ENCODE results near the gene RENBP. TPM values are rescaled to one million over a fixed set of nuclear protein-coding genes. Genes with fewer than 3 reads are reported as not detected.

The RENBP gene
- total RNA-seq, 1 donor from 2014 or later, result 11.4 TPM

DNA sequence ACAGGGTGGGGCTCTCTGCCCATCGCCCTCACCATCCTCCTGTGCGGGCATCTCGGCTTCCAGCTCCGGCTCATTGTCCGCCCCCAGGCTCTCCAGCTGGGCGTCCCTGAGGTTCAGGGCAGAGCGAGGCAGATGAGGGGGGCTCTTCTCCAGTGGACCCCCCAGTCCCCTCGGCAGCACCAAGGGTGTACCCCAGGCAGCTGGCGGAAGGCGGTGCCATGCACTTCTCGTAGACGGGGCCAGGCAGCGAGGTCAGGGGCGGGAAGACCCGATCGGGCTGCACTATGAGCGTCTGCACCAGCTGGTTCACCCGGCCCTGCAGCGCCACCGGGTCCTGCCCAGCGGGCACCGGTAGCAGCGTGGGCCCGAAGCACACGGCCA is 34.5 kb downstream of the RENBP start:
- Mint-ChIP-seq H3K36me3 (ENCODE audit: low read depth) (peaks cover 10% of the 10 kb centered on the region), H3K27ac (no peak overlapping the region), H3K4me3 (ENCODE audit: low read depth) (no peak overlapping the region), H3K4me1 (ENCODE audit: low read depth) (no peaks in the 10 kb centered on the region), H3K9me3 (no peaks in the 10 kb centered on the region), H3K27me3 (ENCODE audit: low read depth) (no peaks in the 10 kb centered on the region)
- no peak for DNase-seq (ENCODE audit: low spot score)
- intact Hi-C loops (cut with micrococcal nuclease), result no loop called here

DNA sequence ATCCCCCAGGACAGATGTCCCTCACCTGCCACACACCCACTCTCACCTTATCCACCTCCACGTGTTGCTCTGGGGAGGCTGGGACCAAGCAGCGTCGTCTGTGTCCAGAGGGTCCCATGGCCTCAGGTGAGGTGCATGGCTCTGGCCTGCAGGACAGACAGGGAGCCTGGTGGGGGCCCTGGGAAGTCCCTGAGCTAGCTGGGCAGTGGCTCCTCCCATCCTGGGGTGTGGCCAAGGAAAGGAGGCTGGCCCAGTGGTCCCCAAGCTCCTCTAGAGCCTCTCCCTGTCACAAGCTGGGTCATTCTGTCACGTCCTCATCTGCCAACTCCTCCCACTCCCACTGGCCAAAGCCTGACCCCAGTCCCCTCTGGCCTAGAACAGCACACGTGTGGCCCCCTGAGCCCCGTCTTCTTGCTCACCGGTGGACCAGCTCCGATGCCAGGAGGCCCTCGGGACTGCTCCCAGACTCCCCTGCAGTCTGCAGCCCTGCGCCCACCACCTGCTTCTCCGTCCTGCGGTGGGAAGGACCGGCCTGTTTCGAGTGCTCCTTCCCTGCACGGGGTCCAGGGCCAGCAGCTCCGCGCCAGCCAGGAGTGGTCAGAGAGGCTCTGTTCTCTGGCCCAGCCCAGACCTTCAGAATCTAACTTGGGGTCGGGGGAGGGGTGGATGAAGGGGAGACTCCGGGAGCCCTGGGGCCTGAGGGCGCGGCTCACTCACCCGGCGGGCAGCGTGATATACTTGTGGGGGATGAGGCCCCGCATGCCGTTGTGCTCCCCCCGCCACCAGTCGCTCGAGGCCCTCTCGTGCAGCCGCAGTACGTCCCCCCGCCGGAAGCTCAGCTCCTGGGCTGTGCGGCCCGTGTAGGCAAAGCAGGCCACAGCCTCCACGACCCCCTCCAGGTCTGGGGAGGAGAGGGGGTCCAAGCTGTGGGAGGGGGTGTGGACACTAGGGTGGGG is 35.1 kb downstream of the RENBP start:
- Mint-ChIP-seq H3K36me3 (ENCODE audit: low read depth) (peaks cover 10% of the 10 kb centered on the region), H3K9me3 (no peaks in the 10 kb centered on the region), H3K27me3 (ENCODE audit: low read depth) (no peaks in the 10 kb centered on the region), H3K4me1 (ENCODE audit: low read depth) (no peaks in the 10 kb centered on the region), H3K27ac (no peak overlapping the region), H3K4me3 (ENCODE audit: low read depth) (no peak overlapping the region)
- no peak for DNase-seq (ENCODE audit: low spot score)
- intact Hi-C loops (cut with micrococcal nuclease), result no loop called here

DNA sequence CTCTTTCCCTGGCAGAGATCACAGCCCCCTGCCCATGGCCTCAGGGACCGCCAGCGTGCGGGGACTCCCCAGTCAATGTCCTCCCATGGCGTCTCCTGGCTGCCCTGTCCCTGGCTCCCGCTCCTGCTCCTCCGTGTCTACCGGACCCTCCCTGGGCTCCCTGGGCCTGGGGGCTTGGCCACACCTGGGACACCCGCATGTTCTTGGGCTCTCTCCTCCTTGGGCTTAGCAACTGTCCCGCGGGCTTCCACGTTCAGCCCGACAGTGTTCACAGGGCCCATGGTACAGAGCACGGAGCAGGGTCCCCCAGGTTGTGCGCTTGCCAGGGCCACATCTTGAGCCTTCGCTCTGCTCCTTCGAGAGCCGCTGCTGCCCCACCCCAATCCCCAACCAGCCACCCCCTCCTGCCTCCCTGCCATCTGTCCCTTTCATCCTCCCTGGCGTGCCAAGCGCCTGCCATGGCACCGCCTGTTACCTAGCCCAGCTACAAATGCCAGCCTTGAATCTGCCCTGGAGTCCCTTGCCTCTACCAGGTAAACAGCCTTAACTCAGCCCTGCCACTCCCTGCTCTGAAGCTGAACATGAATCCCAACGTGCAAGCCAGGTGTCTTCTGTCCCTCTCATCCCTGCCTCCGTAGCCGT is 36.1 kb downstream of the RENBP start:
- Mint-ChIP-seq H3K4me1 (ENCODE audit: low read depth) (peaks cover 6% of the 10 kb centered on the region), H3K9me3 (no peaks in the 10 kb centered on the region), H3K27ac (no peak overlapping the region), H3K4me3 (ENCODE audit: low read depth) (no peak overlapping the region), H3K27me3 (ENCODE audit: low read depth) (no peaks in the 10 kb centered on the region), H3K36me3 (ENCODE audit: low read depth) (peaks cover 10% of the 10 kb centered on the region)
- DNase-seq (ENCODE audit: low spot score), result no peak
- intact Hi-C loops (cut with micrococcal nuclease), result no loop called here

DNA sequence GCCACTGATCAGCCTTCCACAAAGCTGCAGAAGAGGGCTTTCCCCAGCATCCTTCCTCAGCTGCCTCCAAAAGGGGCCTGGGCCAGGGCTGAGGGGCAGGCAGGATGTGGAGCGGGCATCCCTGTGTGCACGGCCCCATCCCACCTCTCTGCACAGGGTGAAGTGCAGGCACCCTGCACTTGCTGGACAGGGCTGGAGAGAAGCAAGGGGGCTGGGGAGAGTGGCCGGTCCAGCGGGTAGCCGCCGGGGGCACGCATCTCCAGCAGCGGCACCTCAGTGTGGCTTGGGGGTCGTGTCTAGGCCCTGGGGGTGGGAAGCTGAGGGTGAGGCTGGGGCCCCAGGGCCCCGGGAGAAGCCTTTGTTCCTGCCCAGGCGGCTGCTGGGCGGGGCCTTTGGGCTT is 37.0 kb downstream of the RENBP start:
- Mint-ChIP-seq H3K4me3 (ENCODE audit: low read depth) (no peak overlapping the region), H3K4me1 (ENCODE audit: low read depth) (peaks cover 10% of the 10 kb centered on the region), H3K27ac (no peak overlapping the region)

DNA sequence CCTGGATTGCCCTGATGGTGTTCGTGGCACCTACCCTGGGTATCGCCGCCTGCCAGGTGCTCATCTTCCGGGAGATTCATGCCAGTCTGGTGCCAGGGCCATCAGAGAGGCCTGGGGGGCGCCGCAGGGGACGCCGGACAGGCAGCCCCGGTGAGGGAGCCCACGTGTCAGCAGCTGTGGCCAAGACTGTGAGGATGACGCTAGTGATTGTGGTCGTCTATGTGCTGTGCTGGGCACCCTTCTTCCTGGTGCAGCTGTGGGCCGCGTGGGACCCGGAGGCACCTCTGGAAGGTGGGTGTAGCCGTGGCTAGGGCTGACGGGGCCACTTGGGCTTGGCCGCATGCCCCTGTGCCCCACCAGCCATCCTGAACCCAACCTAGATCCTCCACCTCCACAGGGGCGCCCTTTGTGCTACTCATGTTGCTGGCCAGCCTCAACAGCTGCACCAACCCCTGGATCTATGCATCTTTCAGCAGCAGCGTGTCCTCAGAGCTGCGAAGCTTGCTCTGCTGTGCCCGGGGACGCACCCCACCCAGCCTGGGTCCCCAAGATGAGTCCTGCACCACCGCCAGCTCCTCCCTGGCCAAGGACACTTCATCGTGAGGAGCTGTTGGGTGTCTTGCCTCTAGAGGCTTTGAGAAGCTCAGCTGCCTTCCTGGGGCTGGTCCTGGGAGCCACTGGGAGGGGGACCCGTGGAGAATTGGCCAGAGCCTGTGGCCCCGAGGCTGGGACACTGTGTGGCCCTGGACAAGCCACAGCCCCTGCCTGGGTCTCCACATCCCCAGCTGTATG is 38.1 kb downstream of the RENBP start:
- intact Hi-C loops (cut with micrococcal nuclease), result no loop called here
- DNase-seq (ENCODE audit: low spot score), result no peak
- Mint-ChIP-seq H3K4me3 (ENCODE audit: low read depth) (no peak overlapping the region), H3K9me3 (no peaks in the 10 kb centered on the region), H3K36me3 (ENCODE audit: low read depth) (peaks cover 2% of the 10 kb centered on the region), H3K4me1 (ENCODE audit: low read depth) (peaks cover 18% of the 10 kb centered on the region), H3K27me3 (ENCODE audit: low read depth) (no peaks in the 10 kb centered on the region), H3K27ac (no peak overlapping the region)

More for the DNA sequence above, 37.0 kb downstream of the RENBP start:
- intact Hi-C loops (cut with micrococcal nuclease), result no loop called here
- no peaks in the 10 kb centered on the region for H3K9me3 Mint-ChIP-seq
- H3K36me3 Mint-ChIP-seq (ENCODE audit: low read depth), result peaks cover 10% of the 10 kb centered on the region
- H3K27me3 Mint-ChIP-seq (ENCODE audit: low read depth), result no peaks in the 10 kb centered on the region
- no peak for DNase-seq (ENCODE audit: low spot score)

DNA sequence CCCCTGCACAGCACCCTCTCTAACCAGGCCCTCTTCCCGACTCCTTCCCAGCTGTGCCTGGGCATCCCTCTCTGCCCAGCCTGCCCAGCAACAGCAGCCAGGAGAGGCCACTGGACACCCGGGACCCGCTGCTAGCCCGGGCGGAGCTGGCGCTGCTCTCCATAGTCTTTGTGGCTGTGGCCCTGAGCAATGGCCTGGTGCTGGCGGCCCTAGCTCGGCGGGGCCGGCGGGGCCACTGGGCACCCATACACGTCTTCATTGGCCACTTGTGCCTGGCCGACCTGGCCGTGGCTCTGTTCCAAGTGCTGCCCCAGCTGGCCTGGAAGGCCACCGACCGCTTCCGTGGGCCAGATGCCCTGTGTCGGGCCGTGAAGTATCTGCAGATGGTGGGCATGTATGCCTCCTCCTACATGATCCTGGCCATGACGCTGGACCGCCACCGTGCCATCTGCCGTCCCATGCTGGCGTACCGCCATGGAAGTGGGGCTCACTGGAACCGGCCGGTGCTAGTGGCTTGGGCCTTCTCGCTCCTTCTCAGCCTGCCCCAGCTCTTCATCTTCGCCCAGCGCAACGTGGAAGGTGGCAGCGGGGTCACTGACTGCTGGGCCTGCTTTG is 38.9 kb downstream of the RENBP start:
- Mint-ChIP-seq H3K27ac (no peak overlapping the region), H3K4me1 (ENCODE audit: low read depth) (peaks cover 22% of the 10 kb centered on the region), H3K4me3 (ENCODE audit: low read depth) (no peak overlapping the region), H3K27me3 (ENCODE audit: low read depth) (no peaks in the 10 kb centered on the region), H3K36me3 (ENCODE audit: low read depth) (peaks cover 2% of the 10 kb centered on the region), H3K9me3 (no peaks in the 10 kb centered on the region)
- no peak for DNase-seq (ENCODE audit: low spot score)
- intact Hi-C loops (cut with micrococcal nuclease), result no loop called here

DNA sequence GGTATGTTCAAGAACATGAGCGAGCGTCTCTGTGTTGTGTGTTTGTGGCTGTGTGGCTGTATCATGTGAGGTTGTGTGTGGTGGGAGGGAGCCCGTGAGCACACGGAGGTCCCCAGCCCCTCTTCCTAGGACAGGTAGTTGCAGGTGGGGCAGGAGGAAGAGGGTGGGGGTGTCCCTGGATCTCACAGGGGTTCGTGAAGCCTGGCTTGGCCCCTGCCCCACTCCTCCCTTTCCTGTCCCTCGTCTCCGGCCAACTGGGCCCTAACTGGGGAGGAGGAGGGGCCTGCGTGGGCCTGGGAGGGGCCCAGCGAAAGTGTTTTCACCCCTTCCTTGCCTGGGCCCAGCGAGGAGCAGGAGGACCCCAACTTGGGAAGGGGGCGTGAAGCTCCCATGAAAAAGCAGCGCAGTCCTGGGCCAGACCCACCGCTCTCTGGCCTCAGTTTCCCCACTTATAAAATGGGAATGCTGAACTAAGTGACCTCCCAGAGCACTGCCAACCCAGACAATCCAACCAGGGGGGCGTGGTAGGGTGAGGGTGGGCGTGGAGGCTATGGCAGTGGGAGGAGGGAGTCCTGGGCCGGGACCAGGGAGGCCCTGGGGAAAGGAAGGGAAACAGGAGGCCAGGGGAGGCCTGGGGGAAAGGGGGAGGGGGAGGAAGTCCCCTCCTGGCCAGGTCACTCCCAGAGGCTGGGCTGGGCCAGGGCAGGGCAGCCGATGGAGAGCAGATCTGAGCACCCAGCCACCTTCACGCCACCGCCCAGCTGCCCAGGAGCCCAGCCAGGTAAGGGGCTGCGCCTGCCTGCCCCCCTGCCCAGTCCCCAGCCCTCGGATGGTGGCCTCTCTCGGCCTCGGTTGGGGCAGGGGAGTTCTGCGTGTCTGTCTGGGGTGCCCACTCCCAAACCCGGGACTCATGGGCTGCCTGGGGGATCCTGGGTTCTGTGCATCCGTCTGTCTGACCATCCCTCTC is 40.2 kb downstream of the RENBP start, which contains the start of gene AVPR2:
TSS of gene AVPR2 (plus strand) at position 683 of the 967 bp plus-strand sequence. CDS start 473 bp downstream, outside the sequence.
- H3K4me3 Mint-ChIP-seq (ENCODE audit: low read depth), result no peak within 1 kb of the TSS
- peaks cover 23% of the 10 kb centered on the region for H3K4me1 Mint-ChIP-seq (ENCODE audit: low read depth)
- peak within 1 kb of the TSS; percentile 58 for H3K27ac Mint-ChIP-seq
- no peaks in the 10 kb centered on the region for H3K36me3 Mint-ChIP-seq (ENCODE audit: low read depth)
- no peak for DNase-seq (ENCODE audit: low spot score)
- intact Hi-C loops (cut with micrococcal nuclease), result no loop called here
- H3K27me3 Mint-ChIP-seq (ENCODE audit: low read depth), result no peaks in the 10 kb centered on the region
- H3K9me3 Mint-ChIP-seq, result no peaks in the 10 kb centered on the region

DNA sequence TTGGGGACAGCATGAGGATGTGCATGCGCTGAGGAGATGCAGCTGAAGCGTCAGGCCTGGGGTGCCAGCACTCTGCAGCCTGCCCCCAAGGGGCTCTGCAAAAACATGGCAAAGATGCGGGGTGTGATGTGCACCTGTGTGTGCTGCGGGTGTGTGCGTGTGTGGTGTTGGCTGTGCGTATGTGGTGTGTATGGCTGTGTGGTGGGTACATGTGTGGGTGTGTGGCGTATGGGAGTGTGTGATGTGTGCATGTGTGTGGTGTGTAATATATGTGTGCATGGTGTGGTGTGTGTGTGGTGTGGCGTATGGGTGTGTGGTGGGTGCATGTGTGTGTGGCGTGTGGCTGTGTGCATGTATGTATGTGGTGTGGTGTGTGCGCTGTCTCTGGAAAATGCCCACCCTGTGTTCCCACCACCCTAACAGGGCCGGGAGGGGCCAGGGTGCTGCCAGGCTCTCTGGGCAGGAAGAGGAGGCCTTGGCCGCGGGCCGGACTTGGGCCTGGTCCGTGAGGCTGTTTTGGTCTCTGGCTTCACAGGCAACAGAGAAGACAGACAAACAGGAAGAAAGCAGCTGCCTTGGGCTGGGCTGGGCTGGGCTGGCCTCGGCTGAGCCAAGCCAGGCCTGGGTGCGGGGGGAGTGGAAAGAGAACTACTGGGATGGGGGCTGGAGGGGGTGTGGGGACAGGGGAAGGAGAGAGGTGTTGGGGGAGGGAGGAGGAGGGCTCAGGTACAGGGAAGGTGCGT is 41.0 kb downstream of the RENBP start:
- peak overlapping the region; percentile 58 for H3K27ac Mint-ChIP-seq

DNA sequence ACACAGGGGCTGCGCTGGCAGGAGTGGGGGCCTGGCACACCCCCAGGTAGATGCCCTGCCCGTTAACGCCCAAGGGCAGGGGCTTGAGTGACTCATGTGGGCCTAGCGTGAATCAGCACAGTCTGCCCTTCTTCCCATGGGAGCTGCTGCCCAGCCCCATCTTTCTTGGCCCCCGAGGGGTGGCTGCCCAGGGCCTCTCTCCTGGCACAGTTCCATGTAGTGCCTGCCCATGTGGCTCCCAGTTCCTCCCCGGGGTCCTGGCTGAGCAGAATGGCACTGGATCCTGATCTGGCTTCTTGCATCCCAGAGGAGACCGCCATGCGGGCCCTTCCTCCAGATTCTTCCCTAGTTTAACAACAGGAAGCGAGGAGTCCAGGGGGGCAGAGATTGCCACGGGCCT is 42.1 kb downstream of the RENBP start:
- Mint-ChIP-seq H3K27ac (no peak overlapping the region), H3K4me3 (ENCODE audit: low read depth) (no peak overlapping the region), H3K4me1 (ENCODE audit: low read depth) (peaks cover 23% of the 10 kb centered on the region), H3K9me3 (no peaks in the 10 kb centered on the region), H3K27me3 (ENCODE audit: low read depth) (peaks cover 1% of the 10 kb centered on the region), H3K36me3 (ENCODE audit: low read depth) (no peaks in the 10 kb centered on the region)
- DNase-seq (ENCODE audit: low spot score), result no peak
- intact Hi-C loops (cut with micrococcal nuclease), result no loop called here

More for the DNA sequence above, 41.0 kb downstream of the RENBP start:
- DNase-seq (ENCODE audit: low spot score), result no peak
- Mint-ChIP-seq H3K4me3 (ENCODE audit: low read depth) (no peak overlapping the region), H3K9me3 (no peaks in the 10 kb centered on the region), H3K4me1 (ENCODE audit: low read depth) (peaks cover 23% of the 10 kb centered on the region), H3K27me3 (ENCODE audit: low read depth) (no peaks in the 10 kb centered on the region), H3K36me3 (ENCODE audit: low read depth) (no peaks in the 10 kb centered on the region)
- intact Hi-C loops (cut with micrococcal nuclease), result no loop called here

DNA sequence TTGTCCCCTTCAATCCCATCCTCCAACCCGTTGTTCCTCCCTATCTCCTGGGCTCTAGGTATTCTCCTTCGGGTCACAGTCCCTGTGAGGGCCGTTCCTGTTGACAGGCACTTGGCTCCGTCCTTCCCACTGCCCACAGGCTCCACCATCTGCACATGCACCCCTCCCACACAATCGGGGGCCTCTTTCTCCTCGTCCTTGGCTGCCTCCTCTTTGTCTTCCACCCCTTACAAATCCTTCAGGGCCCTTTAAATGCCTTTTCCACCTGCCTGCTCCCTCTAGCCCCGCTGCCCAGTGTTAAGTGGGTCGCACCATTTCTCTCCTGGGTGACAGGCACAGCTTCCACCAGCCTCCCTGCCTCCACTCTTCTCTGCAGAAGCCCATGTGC is 42.7 kb downstream of the RENBP start:
- Mint-ChIP-seq H3K36me3 (ENCODE audit: low read depth) (no peaks in the 10 kb centered on the region), H3K27ac (peak overlapping the region; percentile 55), H3K9me3 (no peaks in the 10 kb centered on the region), H3K27me3 (ENCODE audit: low read depth) (peaks cover 1% of the 10 kb centered on the region), H3K4me3 (ENCODE audit: low read depth) (no peak overlapping the region), H3K4me1 (ENCODE audit: low read depth) (peaks cover 23% of the 10 kb centered on the region)
- no peak for DNase-seq (ENCODE audit: low spot score)
- intact Hi-C loops (cut with micrococcal nuclease), result no loop called here

All from activated T-helper 2 cell treated with anti-CD3 and anti-CD28 coated beads, Interferon-gamma antibody, Interleukin-2, Interleukin-4, amounts not matched to agents 10 μg/mL and 5 μg/mL and 100 μg/mL, durations not matched to agents 14 hours and 24 hours and 36 hours (primary cell).